Central memory CD8-positive, alpha-beta T cell (primary cell): ENCODE measurements around the gene CRISPLD2.

Experiments
- ATAC-seq: fragments of 150-1000 bp; cut with Tn5 transposase; replicated peaks from 2 replicates; pipeline ENCODE4 v1.10.0; 2022; ENCODE audit warnings: mild to moderate bottlenecking, moderate FRiP score, moderate number of reproducible peaks; ENCODE audit not compliant: poor library complexity, severe bottlenecking; ENCODE audit errors: extremely low read depth
- DNase-seq, 2 donors: peaks; one replicate each; pipeline ENCODE4 v3.0.0; 2021; ENCODE audit warnings: low spot score in 2 of 2
- H3K27ac Mint-ChIP-seq: one replicate; pipeline ENCODE4 v1.8.0; 2022; ENCODE audit warnings: low read depth, mild to moderate bottlenecking, moderate library complexity, mixed read lengths
- H3K27me3 Mint-ChIP-seq: one replicate; pipeline ENCODE4 v1.8.0; 2022; ENCODE audit warnings: mixed read lengths
- H3K36me3 Mint-ChIP-seq: one replicate; pipeline ENCODE4 v1.8.0; 2022; ENCODE audit warnings: mild to moderate bottlenecking, moderate library complexity, mixed read lengths; ENCODE audit not compliant: insufficient read depth
- H3K4me1 Mint-ChIP-seq: one replicate; pipeline ENCODE4 v1.8.0; 2022; ENCODE audit warnings: mixed read lengths
- H3K4me3 Mint-ChIP-seq: one replicate; pipeline ENCODE4 v1.8.0; 2022; ENCODE audit warnings: mild to moderate bottlenecking, moderate library complexity, mixed read lengths
- H3K9me3 Mint-ChIP-seq: one replicate; pipeline ENCODE4 v1.8.0; 2022; ENCODE audit warnings: mixed read lengths

Gene CRISPLD2

GRCh38 chr16:84806890-84807258, 12.9 kb upstream of the CRISPLD2 start:
- Mint-ChIP-seq H3K4me3 (no peak overlapping the region), H3K27ac (no peak overlapping the region)
- no peak for ATAC-seq

DNA sequence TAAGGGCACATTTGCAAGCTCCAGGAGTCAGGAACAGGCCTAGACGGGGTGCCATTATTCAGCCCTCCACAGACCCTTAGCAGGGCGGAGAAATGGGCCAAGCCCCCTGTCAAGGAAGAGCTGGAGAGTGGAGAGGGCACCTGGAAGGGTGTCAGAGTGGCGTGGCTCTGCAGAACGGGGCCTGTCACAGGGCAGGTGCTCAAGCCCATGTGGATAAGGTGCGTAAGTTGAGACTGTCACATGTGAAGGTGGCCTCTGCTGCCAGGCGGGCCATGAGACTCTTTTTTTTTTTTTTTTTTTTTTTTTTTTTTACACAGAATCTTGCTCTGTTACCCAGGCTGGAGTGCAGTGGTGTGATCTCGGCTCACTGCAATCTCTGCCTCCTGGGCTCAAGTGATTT, 12.0 kb upstream of the CRISPLD2 start:
- no peak overlapping the region for H3K27ac Mint-ChIP-seq
- DNase-seq: no peak
- H3K27me3 Mint-ChIP-seq: peaks cover 23% of the 10 kb centered on the region
- H3K36me3 Mint-ChIP-seq: peaks cover 2% of the 10 kb centered on the region
- H3K4me3 Mint-ChIP-seq: no peak overlapping the region
- ATAC-seq: no peak
- no peaks in the 10 kb centered on the region for H3K9me3 Mint-ChIP-seq
- no peaks in the 10 kb centered on the region for H3K4me1 Mint-ChIP-seq

More at GRCh38 chr16:84806890-84807258, 12.9 kb upstream of the CRISPLD2 start:
- no peaks in the 10 kb centered on the region for H3K9me3 Mint-ChIP-seq
- no peaks in the 10 kb centered on the region for H3K4me1 Mint-ChIP-seq
- H3K27me3 Mint-ChIP-seq: peaks cover 23% of the 10 kb centered on the region
- DNase-seq: no peak
- peaks cover 2% of the 10 kb centered on the region for H3K36me3 Mint-ChIP-seq

DNA sequence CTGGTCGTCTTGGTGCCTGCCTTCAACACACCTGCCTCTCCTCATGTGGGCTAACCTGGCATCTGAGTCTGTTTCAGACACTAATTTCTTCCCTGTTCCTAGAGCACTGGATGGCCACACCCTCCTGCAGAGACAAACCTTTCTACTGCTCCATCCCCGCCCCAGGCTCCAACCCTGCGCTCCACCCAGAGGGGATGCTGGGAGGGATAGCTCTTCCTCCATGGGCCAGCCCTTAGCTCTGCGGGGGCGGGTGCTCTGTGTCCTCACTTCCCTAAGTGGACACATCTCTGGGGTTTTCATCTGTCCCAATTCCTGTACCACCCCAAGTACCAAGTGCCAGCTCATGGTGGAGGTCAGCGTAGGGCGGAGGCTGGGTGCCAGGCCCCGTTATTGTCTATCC, 11.0 kb upstream of the CRISPLD2 start:
- ATAC-seq (no peak), DNase-seq (no peak)
- H3K9me3 Mint-ChIP-seq: no peaks in the 10 kb centered on the region
- H3K4me3 Mint-ChIP-seq: no peak overlapping the region
- H3K27ac Mint-ChIP-seq: no peak overlapping the region
- peaks cover 23% of the 10 kb centered on the region for H3K27me3 Mint-ChIP-seq
- no peaks in the 10 kb centered on the region for H3K4me1 Mint-ChIP-seq
- peaks cover 2% of the 10 kb centered on the region for H3K36me3 Mint-ChIP-seq

DNA sequence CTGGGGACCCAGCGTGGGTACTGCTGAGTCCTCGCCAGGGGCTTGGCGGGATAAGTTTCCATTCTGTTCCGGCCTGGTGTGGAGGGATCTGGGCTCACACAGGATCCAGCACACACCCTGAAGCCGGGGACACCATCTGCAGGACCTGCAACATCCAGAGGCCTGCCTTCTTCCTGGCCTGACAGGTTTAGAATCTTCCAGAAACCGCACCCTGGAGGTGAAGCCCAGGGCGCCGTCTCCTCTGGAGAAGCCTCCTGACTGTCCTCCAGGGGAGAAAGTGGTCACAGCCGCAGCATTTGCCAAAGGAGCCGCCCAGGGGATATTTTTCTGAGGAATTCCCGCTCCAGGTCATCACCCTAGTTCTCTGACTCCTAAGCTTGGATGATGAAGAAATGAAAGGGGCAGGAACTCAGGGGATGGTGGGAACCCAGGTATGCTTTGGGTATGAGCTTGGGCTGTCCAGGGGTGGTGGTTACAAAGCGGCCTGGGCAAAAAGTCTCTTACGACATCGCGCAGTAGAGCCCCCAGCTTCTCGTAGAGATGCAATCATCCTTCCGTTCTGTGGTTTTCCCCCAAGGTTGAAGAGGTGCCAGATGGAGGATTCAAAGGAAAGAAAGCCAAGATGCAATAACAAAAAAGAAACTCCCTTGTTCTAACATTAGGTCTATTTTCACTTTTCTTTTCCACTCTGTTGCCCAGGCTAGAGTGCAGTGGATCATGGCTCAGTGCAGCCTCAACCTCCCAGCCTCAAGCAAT, 9.1 kb upstream of the CRISPLD2 start:
- Mint-ChIP-seq H3K27me3 (peaks cover 32% of the 10 kb centered on the region), H3K36me3 (no peaks in the 10 kb centered on the region), H3K9me3 (no peaks in the 10 kb centered on the region), H3K27ac (no peak overlapping the region), H3K4me1 (no peaks in the 10 kb centered on the region), H3K4me3 (no peak overlapping the region)
- ATAC-seq (no peak), DNase-seq (no peak)

DNA sequence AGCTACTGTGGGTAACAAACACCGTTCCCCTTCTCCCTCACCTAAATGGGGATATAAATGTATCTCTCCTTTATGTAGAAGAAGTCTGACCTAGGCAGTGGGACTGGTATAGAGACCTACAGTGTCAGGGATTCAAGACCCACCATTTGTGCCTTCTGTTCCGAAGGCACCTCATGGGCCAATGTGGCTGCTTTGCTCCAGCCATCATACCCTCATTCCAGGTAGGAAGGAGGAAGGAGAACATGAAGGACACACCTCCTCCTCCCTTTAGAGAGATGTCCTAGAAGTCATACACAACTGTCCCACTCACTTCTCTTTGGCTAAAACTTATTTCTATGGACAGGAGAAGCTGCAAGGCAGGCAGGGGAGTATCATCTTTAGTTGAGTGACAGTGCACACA, 8.3 kb upstream of the CRISPLD2 start:
- H3K36me3 Mint-ChIP-seq: no peaks in the 10 kb centered on the region
- H3K27me3 Mint-ChIP-seq: peaks cover 30% of the 10 kb centered on the region
- no peaks in the 10 kb centered on the region for H3K4me1 Mint-ChIP-seq
- no peaks in the 10 kb centered on the region for H3K9me3 Mint-ChIP-seq
- H3K4me3 Mint-ChIP-seq: no peak overlapping the region
- ATAC-seq (no peak), DNase-seq (no peak)
- H3K27ac Mint-ChIP-seq: no peak overlapping the region

DNA sequence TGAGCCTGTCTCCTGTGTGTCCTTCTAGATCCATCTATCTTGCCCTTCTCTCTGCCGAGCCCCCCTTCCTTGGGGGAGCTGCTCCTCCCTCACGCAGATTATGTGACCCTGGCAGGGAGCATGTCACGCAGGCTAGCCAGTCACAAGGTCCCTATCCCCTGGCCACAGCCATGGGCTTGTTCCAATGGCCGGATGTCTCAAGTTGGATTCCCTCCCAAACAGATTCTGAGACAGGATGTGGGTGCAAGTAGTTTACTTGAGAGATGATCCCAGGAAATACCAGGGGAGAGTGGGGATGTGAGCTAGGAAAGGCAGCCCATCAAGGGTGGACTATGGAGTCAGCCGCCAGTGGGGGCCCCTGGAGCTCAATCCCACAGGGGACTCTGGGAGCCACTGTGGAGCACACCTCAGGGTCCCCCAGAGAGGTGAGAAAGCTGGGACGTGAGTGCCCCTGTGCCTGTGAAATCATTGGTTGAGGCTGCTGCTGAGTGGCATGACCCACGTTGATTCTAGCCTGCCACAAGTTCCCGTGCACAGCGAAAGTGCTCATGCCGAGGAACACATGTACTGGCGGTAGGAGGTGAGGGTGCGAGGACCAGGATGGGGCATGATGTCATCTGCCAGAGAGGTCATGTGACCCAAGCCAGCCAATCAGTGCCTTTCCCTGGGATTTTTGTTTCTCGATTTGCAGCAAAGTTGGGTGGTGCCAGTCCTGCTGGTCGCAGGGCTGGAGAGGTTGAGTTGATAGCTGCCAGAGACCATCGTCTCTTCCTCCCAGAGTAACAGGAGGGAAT, 6.4 kb upstream of the CRISPLD2 start:
- Mint-ChIP-seq H3K4me3 (no peak overlapping the region), H3K4me1 (no peaks in the 10 kb centered on the region), H3K27ac (no peak overlapping the region), H3K27me3 (peaks cover 25% of the 10 kb centered on the region), H3K9me3 (no peaks in the 10 kb centered on the region), H3K36me3 (no peaks in the 10 kb centered on the region)
- DNase-seq (no peak), ATAC-seq (no peak)

DNA sequence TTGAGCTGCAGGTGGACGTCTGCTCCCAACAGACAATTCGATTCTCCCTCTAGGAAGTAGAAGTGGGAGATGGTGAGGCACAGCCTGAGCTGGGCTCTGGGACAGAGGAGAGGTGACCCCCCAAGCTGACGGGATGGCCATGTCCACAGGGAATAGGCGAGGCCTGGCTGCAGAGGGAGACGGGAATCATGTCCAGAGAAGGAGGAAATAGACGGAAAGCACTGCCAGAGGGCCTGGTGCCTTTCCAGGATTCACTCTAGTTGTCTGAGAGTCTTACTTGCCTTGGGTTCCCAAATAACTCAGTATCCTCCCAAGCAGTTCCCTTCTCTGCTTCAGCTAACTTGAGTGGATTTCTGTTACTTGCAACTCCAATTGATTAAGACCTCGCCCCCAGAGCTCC, 4.3 kb upstream of the CRISPLD2 start:
- peaks cover 7% of the 10 kb centered on the region for H3K4me1 Mint-ChIP-seq
- ATAC-seq (no peak), DNase-seq (no peak)
- H3K9me3 Mint-ChIP-seq: no peaks in the 10 kb centered on the region
- peaks cover 41% of the 10 kb centered on the region for H3K27me3 Mint-ChIP-seq
- peaks cover 2% of the 10 kb centered on the region for H3K36me3 Mint-ChIP-seq
- H3K4me3 Mint-ChIP-seq: no peak overlapping the region
- no peak overlapping the region for H3K27ac Mint-ChIP-seq

GRCh38 chr16:84816023-84816422, 3.8 kb upstream of the CRISPLD2 start:
- no peak overlapping the region for H3K4me3 Mint-ChIP-seq
- no peaks in the 10 kb centered on the region for H3K9me3 Mint-ChIP-seq
- H3K27me3 Mint-ChIP-seq: peaks cover 47% of the 10 kb centered on the region
- no peak for ATAC-seq
- no peak overlapping the region for H3K27ac Mint-ChIP-seq
- no peak for DNase-seq
- peaks cover 2% of the 10 kb centered on the region for H3K36me3 Mint-ChIP-seq
- H3K4me1 Mint-ChIP-seq: peaks cover 10% of the 10 kb centered on the region

- ATAC-seq (no peak), DNase-seq (no peak)
- Mint-ChIP-seq H3K27me3 (peaks cover 52% of the 10 kb centered on the region), H3K9me3 (no peaks in the 10 kb centered on the region), H3K36me3 (peaks cover 2% of the 10 kb centered on the region), H3K27ac (no peak overlapping the region), H3K4me3 (no peak overlapping the region), H3K4me1 (peaks cover 10% of the 10 kb centered on the region)
Measured at GRCh38 chr16:84816485-84816884, 3.3 kb upstream of the CRISPLD2 start.

GRCh38 chr16:84817206-84817605, 2.6 kb upstream of the CRISPLD2 start:
- ATAC-seq (no peak), DNase-seq (no peak)
- H3K9me3 Mint-ChIP-seq: no peaks in the 10 kb centered on the region
- peaks cover 10% of the 10 kb centered on the region for H3K4me1 Mint-ChIP-seq
- no peak overlapping the region for H3K27ac Mint-ChIP-seq
- peaks cover 59% of the 10 kb centered on the region for H3K27me3 Mint-ChIP-seq
- peaks cover 2% of the 10 kb centered on the region for H3K36me3 Mint-ChIP-seq
- no peak overlapping the region for H3K4me3 Mint-ChIP-seq

GRCh38 chr16:84817613-84818012, 2.2 kb upstream of the CRISPLD2 start:
- Mint-ChIP-seq H3K27me3 (peaks cover 63% of the 10 kb centered on the region), H3K4me3 (no peak overlapping the region), H3K36me3 (peaks cover 2% of the 10 kb centered on the region), H3K27ac (no peak overlapping the region), H3K4me1 (peaks cover 10% of the 10 kb centered on the region), H3K9me3 (no peaks in the 10 kb centered on the region)
- ATAC-seq (no peak), DNase-seq (no peak)

GRCh38 chr16:84818133-84818532, 1.7 kb upstream of the CRISPLD2 start:
- Mint-ChIP-seq H3K27ac (no peak overlapping the region), H3K4me1 (peaks cover 10% of the 10 kb centered on the region), H3K36me3 (peaks cover 2% of the 10 kb centered on the region), H3K4me3 (no peak overlapping the region), H3K9me3 (no peaks in the 10 kb centered on the region), H3K27me3 (peaks cover 68% of the 10 kb centered on the region)
- DNase-seq: no peak
- ATAC-seq: no peak

- no peak for DNase-seq
- no peak overlapping the region for H3K27ac Mint-ChIP-seq
- no peak overlapping the region for H3K4me3 Mint-ChIP-seq
- H3K36me3 Mint-ChIP-seq: peaks cover 2% of the 10 kb centered on the region
- ATAC-seq: no peak
- H3K9me3 Mint-ChIP-seq: no peaks in the 10 kb centered on the region
- H3K4me1 Mint-ChIP-seq: peaks cover 10% of the 10 kb centered on the region
- H3K27me3 Mint-ChIP-seq: peaks cover 73% of the 10 kb centered on the region
Measured at GRCh38 chr16:84818989-84819643, 669 bp upstream of the CRISPLD2 start.
